NCI-H187 (cell line): ENCODE results near the gene FIBCD1.
"Not testable (repeated sequence)": the region's sequence is repeated elsewhere in the genome, so short reads cannot be mapped to it uniquely, and the experiment has no call there.

Experiments
- DNase-seq, 2 experiments: peaks; one replicate each; lab custom pipeline; 2025; lab: John Stamatoyannopoulos, UW

The FIBCD1 gene

GRCh38 chr9:130954925-130955324 lies 15.9 kb upstream of the FIBCD1 start:
- DNase-seq, result not testable (repeated sequence)

DNA sequence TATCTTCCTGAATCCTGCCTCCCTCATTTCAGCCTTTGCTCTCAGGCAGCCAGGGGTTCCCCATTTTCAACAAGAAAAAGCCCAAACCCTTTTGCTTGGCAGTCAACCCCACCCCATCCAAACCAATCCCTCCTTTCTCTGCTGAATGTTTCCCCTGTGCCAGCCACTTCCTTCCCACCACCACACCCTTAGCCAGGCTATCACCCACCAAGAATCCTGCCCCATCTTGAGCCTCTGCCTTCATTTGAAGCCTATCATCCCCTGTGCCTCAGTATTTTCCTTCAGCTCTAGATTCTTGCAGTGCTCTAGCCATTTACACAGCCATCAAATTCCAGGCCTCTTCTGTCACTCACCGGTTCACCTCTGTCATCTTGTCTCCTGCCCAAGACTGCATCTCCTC lies 15.3 kb upstream of the FIBCD1 start:
- no peak for DNase-seq

- DNase-seq, result no peak
Observed at GRCh38 chr9:130952065-130952762, 13.2 kb upstream of the FIBCD1 start.

DNA sequence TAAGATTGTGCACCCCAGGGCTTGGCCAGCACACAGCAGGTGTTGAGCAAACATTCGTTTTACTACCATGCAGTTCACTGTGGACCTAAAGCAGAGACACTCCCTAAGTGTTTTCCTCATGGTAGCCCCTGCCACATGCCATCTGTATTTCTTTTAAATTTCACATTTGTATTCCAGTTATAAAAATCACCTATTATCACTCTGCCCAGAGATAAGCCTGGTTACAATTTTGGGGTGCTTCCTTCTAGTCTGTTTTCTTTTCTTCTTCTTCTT lies 10.9 kb upstream of the FIBCD1 start:
- no peak for DNase-seq

DNA sequence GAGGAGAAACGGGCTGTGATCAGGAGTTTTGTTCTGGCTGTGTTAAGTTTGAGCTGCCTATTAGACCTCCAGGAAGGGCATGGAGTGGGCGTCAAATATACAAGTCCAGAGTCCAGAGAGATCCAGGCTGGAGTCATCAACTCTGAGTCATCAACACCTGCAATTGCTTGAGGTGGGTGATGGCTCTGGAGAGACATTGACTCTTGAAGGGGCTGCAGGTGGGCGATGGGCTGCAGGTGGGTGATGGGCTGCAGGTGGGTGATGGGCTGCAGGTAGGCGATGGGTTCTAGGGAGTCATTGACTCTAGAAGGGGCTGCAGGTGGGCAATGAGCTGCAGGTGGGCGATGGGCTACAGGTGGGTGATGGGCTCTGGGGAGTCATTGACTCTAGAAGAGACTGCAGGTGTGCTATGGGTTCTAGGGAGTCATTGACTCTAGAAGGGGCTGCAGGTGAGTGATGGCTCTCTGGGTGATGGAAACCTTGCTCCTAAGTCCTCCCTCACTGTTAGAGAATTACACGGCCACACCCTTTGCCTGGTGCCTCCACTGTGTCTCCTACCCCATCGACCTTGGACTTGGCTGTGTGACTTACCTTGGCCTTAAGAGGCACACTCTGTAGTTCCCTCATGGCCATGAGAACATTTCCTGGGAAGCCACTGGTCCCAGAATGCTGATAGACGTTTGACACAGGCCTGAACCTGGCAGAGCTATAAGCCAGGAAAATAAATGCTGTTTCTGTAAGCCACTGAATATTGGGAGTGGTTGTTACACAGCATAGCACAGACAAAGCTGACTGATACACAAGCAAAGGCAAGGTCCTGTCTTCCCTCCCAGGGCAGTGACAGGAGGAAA lies 10.4 kb upstream of the FIBCD1 start:
- DNase-seq, result no peak

GRCh38 chr9:130948266-130948665 lies 9.2 kb upstream of the FIBCD1 start:
- no peak for DNase-seq

DNA sequence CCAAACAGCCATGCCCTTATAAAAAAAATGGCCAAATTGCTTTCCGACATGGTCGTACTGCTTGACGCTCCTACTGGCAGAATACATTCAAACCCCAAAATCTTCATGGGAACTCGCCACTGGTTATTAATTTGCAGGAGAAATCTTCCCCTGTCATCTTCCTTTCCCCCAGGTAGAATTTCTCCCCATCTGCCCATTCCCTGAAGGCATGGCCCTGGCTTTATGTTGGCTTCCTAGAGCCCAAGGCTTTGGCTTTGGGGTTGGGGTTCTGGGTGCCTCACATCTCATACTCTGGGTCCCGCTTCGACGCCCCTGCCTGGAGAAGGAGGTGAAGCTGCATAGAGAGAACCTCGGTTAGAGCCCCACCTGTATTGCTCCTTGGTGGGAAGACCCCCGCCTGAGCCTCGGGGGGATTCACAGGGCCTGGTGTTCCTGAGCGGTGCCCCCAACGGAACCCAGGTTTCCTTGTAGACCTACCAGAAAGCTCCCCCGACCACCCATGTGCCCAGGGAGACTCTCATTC lies 8.6 kb upstream of the FIBCD1 start:
- DNase-seq, result no peak

- no peak for DNase-seq
Observed at GRCh38 chr9:130946766-130947617, 7.9 kb upstream of the FIBCD1 start.

DNA sequence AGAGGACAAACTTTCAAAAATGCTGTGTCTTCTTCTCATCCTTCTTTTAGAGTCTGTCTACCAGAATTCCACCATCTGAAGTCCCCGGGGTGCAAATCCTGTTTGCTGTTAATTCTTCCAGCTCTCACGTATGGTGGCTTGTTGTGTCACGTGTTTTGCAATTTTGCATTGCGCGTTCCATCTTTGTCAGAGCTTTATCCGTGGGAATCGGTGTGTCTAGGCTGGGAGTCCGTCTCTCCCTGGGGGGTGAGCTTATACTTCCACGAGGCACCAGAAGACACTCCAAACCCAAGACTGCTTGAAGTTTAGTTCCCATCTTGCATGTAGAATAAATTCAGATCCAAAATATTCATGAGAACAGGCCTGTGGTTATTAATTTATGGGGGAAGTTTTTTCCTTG lies 6.1 kb upstream of the FIBCD1 start:
- DNase-seq, result no peak

DNA sequence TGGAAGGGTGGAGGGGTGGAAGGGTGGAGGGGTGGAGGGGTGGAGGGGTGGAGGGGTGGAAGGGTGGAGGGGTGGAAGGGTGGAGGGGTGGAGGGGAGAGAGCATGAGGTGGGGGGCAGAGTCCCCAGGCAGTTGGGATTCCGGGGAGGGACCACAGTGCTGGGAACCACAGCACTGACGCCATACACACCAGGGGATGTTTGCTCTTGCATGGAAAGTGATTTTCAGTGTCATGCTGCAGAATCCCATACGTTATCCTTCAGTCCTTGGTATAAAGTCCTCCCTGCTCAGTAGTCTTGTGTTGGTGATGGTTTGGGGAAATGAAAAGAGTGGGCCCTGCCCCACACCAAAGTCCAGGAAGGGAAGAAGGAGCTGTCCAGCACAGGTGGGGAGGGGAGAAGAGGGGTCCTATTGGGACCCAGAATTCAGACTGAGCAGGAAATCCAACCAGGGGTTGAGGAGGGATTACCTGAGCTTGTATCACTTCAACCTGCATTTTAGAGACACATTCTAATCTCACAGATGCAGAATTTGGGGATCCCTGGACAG lies 5.5 kb upstream of the FIBCD1 start:
- no peak for DNase-seq

GRCh38 chr9:130943777-130944176 lies 4.7 kb upstream of the FIBCD1 start:
- no peak for DNase-seq

DNA sequence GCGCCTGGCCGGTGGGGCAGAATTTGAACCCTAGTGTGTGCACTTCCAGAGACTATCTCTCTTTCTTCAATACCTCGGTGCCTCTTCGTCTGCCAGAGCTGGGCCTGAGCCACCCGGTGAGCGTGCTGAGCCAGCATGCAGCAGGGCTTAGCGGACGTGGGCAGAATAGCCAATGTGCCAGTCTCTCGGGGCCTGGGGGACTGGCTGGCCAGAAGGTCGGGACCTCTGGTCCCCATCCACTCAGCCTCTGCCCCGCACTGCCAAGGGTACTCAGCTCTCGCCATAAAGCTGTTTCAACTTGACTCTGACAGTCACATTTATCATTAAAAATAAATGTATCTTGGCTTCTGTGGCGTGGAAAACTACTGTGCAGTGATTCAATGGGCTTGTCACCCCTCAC lies 4.2 kb upstream of the FIBCD1 start:
- DNase-seq, result no peak

DNA sequence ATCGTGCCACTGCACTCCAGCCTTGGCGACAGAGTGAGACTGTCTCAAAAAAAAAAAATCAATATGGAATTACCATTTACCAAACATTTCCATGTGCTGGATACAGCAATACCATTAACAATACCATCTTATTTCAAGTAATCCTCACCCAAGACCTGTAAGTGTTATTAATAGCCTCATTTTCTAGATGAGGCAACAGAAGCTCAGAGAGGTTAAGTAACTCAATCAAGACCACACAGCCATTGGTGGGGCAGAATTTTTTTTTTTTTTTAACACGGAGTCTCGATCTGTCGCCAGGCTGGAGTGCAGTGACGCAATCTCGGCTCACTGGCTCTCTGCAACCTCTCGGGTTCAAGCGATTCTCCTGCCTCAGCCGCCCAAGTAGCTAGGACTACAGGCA lies 3.6 kb upstream of the FIBCD1 start:
- DNase-seq, result no peak

- no peak for DNase-seq
Observed at GRCh38 chr9:130942084-130942483, 3.0 kb upstream of the FIBCD1 start.

DNA sequence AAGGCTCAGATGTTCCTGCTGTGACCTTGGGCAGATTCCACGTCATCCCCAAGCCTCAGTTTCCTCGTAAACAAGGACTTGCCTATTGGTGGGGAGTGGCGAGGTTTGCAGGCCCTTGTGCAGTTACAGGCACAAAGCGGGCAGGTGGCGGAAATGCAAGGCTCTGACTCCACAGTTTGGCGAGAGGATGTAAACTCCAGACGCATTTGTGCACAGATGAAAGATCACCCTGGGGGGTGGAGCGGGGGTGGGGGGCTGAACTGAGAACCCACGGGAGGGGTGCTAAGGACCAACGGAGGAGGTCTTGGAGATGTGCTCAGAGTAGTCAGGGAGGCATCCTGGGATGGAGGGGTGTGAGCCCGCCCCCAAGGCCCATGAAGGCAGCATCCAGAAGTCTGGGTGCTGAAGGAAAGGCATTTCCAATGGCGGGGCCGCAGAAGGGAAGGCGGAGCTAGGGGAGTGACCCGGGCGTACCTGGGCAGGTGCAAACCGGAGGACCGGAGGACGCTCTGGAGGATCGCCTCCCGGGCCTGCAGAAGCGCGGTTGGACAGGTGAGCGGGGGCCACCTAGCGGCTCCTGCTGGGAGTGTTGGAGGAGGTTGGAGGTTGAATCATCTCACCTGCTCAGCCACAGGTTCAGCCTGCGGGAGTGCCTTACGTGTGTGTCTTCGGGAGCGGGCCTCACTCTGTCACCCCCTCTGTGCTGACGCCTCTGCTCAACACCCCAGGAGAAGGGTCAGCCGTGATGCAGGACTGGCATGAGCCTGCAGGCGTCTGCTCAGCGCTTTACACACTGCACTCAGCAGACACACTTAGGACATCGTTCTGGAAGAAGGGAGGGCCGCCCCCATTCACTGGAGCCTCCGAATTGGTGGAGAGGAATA lies 1.9 kb upstream of the FIBCD1 start:
- peak; percentile 23 to 26 for DNase-seq

DNA sequence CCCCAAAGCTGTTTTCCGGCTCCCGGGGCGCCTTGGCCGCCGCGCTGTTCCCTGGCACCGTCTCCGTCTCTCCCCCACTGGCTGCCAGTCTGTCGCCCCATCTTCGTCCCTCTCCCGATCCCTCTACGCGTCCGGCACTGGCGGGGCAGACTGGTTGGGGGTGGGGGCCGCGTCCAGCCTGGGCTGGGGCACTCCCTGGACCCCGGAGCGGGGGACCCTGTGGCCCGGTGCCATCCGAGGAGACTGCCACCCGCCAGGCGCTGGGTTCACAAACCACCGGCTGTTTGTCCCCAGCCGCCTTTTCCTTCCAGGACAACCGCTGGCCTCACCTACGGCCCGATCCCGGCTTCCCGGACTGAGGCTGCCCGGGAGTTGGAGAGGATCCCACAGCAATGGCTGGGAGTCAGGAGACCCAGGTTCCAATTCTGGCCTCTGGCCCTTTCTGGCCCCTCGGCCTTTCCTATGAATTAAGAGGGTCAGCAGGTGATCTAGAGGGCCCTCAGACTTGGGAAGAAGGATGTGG lies 1.0 kb upstream of the FIBCD1 start:
- DNase-seq, result no peak

- no peak for DNase-seq
Observed at GRCh38 chr9:130939405-130940026, 469 bp upstream of the FIBCD1 start.

DNA sequence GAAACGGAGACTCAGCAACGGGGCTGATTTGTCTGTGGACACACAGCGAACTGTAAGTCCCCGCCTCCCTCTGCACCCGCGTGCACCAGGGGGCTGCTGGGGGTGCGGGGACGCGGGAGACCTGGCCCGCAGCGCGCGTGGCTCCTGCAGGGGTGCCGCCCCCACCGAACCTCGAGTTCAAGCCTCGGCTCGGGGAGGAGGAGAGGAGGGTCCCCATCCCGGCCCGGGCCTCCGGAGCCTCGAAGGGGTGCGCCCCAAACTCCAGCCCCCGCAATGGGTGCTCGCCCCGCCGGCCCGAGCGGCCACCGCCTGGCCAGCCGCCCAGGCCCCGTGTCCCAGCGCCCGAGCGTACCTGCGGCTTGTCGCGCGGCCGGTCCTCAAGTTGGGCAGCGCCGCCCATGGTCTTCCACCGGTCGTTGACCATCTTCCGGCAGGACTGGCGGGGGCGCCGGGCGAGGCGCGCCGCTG lies 829 bp downstream of the FIBCD1 start:
- DNase-seq, result no peak

GRCh38 chr9:130937146-130938076 lies 1.6 kb downstream of the FIBCD1 start:
- no peak for DNase-seq
